ENCODE measurements around the gene RBCK1. TPM values are rescaled to one million over a fixed set of nuclear protein-coding genes. Genes with fewer than 3 reads are reported as not detected.
"Not testable (repeated sequence)": the region's sequence is repeated elsewhere in the genome, so short reads cannot be mapped to it uniquely, and the experiment has no call there.

Gene RBCK1
- 132 and 155 TPM in 2 replicates for total RNA-seq (2014; rRNA removed; shearing (Covaris generic))

- peak; percentile 86 for DNase-seq (ENCODE audit: low read depth)
Measured at GRCh38 chr20:407953-408842, at the start of gene RBCK1. RBCK1 (plus strand) TSS chr20:408299; CDS start chr20:408758, 459 bp downstream.

- DNase-seq (ENCODE audit: low read depth) = no peak
Measured at GRCh38 chr20:358891-359555, 49.1 kb upstream of the RBCK1 start.

GRCh38 chr20:361561-361960, 46.5 kb upstream of the RBCK1 start:
- no peak for DNase-seq (ENCODE audit: low read depth)

GRCh38 chr20:362271-363254, 45.5 kb upstream of the RBCK1 start:
- peak; percentile 99 for DNase-seq (ENCODE audit: low read depth)

- DNase-seq (ENCODE audit: low read depth) = peak; percentile 75
Measured at GRCh38 chr20:363319-364078, 44.6 kb upstream of the RBCK1 start.

GRCh38 chr20:364905-365794, 42.9 kb upstream of the RBCK1 start:
- DNase-seq (ENCODE audit: low read depth) = peak; percentile 93

- DNase-seq (ENCODE audit: low read depth) = no peak
Measured at GRCh38 chr20:366041-366718, 41.9 kb upstream of the RBCK1 start.

GRCh38 chr20:366719-367485, 41.2 kb upstream of the RBCK1 start:
- DNase-seq (ENCODE audit: low read depth) = no peak

- DNase-seq (ENCODE audit: low read depth) = no peak
Measured at GRCh38 chr20:367486-367887, 40.6 kb upstream of the RBCK1 start.

GRCh38 chr20:368915-369314, 39.2 kb upstream of the RBCK1 start:
- DNase-seq (ENCODE audit: low read depth) = no peak

GRCh38 chr20:370151-370600, 37.9 kb upstream of the RBCK1 start:
- DNase-seq (ENCODE audit: low read depth) = peak; percentile 59

- DNase-seq (ENCODE audit: low read depth) = no peak
Measured at GRCh38 chr20:370977-371754, 36.9 kb upstream of the RBCK1 start.

GRCh38 chr20:371755-372542, 36.1 kb upstream of the RBCK1 start:
- DNase-seq (ENCODE audit: low read depth) = peak; percentile 95

GRCh38 chr20:372543-373082, 35.5 kb upstream of the RBCK1 start:
- not testable (repeated sequence) for DNase-seq (ENCODE audit: low read depth)

GRCh38 chr20:373171-373890, 34.8 kb upstream of the RBCK1 start:
- DNase-seq (ENCODE audit: low read depth) = peak; percentile 90
